Skeletal muscle tissue (tissue), 4 donors: Measurements from ENCODE around the gene C3orf18. TPM values are rescaled to one million over a fixed set of nuclear protein-coding genes. Genes with fewer than 3 reads are reported as not detected.
A peak's percentile ranks its signal among the peaks of the same experiment; 100 is the strongest.

Experiments
- H3K27ac ChIP-seq: one replicate; pipeline ENCODE4 v1.7.0; 2013; ENCODE audit warnings: mild to moderate bottlenecking, low read depth, low read length, inconsistent platforms
- H3K27me3 ChIP-seq, 3 donors: one replicate each; pipeline ENCODE4 v1.7.0; 2013; ENCODE audit warnings: low read length in 3 of 3; ENCODE audit not compliant: control insufficient read depth in 3 of 3, insufficient read depth in 3 of 3
- H3K36me3 ChIP-seq, 3 donors: one replicate each; pipeline ENCODE4 v1.7.0; 2013; ENCODE audit warnings: low read length in 3 of 3; ENCODE audit not compliant: control insufficient read depth in 3 of 3, insufficient read depth in 3 of 3
- H3K4me1 ChIP-seq, 3 donors: one replicate each; pipeline ENCODE4 v1.7.0; 2013; ENCODE audit warnings: low read length in 3 of 3, mild to moderate bottlenecking in 3 of 3; ENCODE audit not compliant: control insufficient read depth in 3 of 3, insufficient read depth in 3 of 3
- H3K4me3 ChIP-seq, 3 donors: one replicate each; pipeline ENCODE4 v1.7.0; 2013; ENCODE audit warnings: low read length in 3 of 3
- H3K9ac ChIP-seq, 3 donors: one replicate each; pipeline ENCODE4 v1.7.0; 2013; ENCODE audit warnings: low read length in 3 of 3, mild to moderate bottlenecking in 3 of 3, moderate library complexity in 2 of 3, low read depth in 1 of 3
- H3K9me3 ChIP-seq, 3 donors: one replicate each; pipeline ENCODE4 v1.7.0; 2013; ENCODE audit warnings: low read length in 3 of 3; ENCODE audit not compliant: control insufficient read depth in 3 of 3
- total RNA-seq: library from RNA; depleted of rRNA; stranded (reverse); fragments of >200 nt; gene quantifications from one replicate; pipeline ENCODE4 v1.2.3, GENCODE V29; 2014
- donor health status: Osteomylitis.

Gene C3orf18
- total RNA-seq, 1 donor from 2014 or later: 11.5 TPM

- Histone ChIP-seq H3K27ac (no peak overlapping the region), H3K4me1 (peaks cover 35 to 45% (median 35%) of the 10 kb centered on the region in 3 donors), H3K27me3 (no peaks in the 10 kb centered on the region), H3K4me3 (no peak overlapping the region), H3K36me3 (no peaks in the 10 kb centered on the region), H3K9me3 (no peaks in the 10 kb centered on the region), H3K9ac (peak overlapping the region in 2 of 3 donors; percentile 20 to 40)
These were observed 25.0 kb upstream of the C3orf18 start for GRCh38 chr3:50592568-50592967.

- Histone ChIP-seq H3K27me3 (no peaks in the 10 kb centered on the region), H3K9me3 (no peaks in the 10 kb centered on the region), H3K4me1 (peaks cover 47 to 58% (median 48%) of the 10 kb centered on the region in 3 donors), H3K4me3 (peak overlapping the region in 1 of 3 donors; percentile 14), H3K9ac (peak overlapping the region in 1 of 3 donors; percentile 25), H3K36me3 (no peaks in the 10 kb centered on the region), H3K27ac (no peak overlapping the region)
These were observed 23.7 kb upstream of the C3orf18 start for GRCh38 chr3:50591196-50591741.

- peaks cover 68 to 78% (median 68%) of the 10 kb centered on the region in 3 donors for H3K4me1 ChIP-seq
- H3K9me3 ChIP-seq: no peaks in the 10 kb centered on the region
- no peak overlapping the region for H3K27ac ChIP-seq
These were observed 21.3 kb upstream of the C3orf18 start for GRCh38 chr3:50588759-50589433.

GRCh38 chr3:50587806-50588758 is 20.5 kb upstream of the C3orf18 start:
- peak overlapping the region; percentile 15 for H3K27ac ChIP-seq
- no peaks in the 10 kb centered on the region for H3K36me3 ChIP-seq
- no peaks in the 10 kb centered on the region for H3K9me3 ChIP-seq
- no peaks in the 10 kb centered on the region for H3K27me3 ChIP-seq
- H3K4me3 ChIP-seq: no peak overlapping the region
- peak overlapping the region in 2 of 3 donors; percentile 40 to 65 for H3K9ac ChIP-seq
- peaks cover 73 to 85% (median 75%) of the 10 kb centered on the region in 3 donors for H3K4me1 ChIP-seq

More at GRCh38 chr3:50588759-50589433, 21.3 kb upstream of the C3orf18 start:
- H3K9ac ChIP-seq: peak overlapping the region in 1 of 3 donors; percentile 33
- no peaks in the 10 kb centered on the region for H3K36me3 ChIP-seq
- H3K27me3 ChIP-seq: no peaks in the 10 kb centered on the region
- H3K4me3 ChIP-seq: no peak overlapping the region

GRCh38 chr3:50587373-50587772 is 19.8 kb upstream of the C3orf18 start:
- Histone ChIP-seq H3K4me3 (peak overlapping the region in 1 of 3 donors; percentile 6), H3K27ac (peak overlapping the region; percentile 15), H3K36me3 (peaks cover 0 to 2% (median 0%) of the 10 kb centered on the region in 3 donors), H3K4me1 (peaks cover 73 to 85% (median 76%) of the 10 kb centered on the region in 3 donors), H3K9me3 (no peaks in the 10 kb centered on the region), H3K9ac (peak overlapping the region in 1 of 3 donors; percentile 40), H3K27me3 (no peaks in the 10 kb centered on the region)

GRCh38 chr3:50586763-50587070 is 19.2 kb upstream of the C3orf18 start:
- peaks cover 0 to 3% (median under 1%) of the 10 kb centered on the region in 3 donors for H3K36me3 ChIP-seq
- no peaks in the 10 kb centered on the region for H3K27me3 ChIP-seq
- no peaks in the 10 kb centered on the region for H3K9me3 ChIP-seq
- H3K27ac ChIP-seq: peak overlapping the region; percentile 15
- H3K4me1 ChIP-seq: peaks cover 73 to 87% (median 79%) of the 10 kb centered on the region in 3 donors
- H3K9ac ChIP-seq: peak overlapping the region in 1 of 3 donors; percentile 57
- H3K4me3 ChIP-seq: no peak overlapping the region

GRCh38 chr3:50585919-50586762 is 18.6 kb upstream of the C3orf18 start:
- Histone ChIP-seq H3K4me1 (peaks cover 76 to 88% (median 80%) of the 10 kb centered on the region in 3 donors), H3K27me3 (no peaks in the 10 kb centered on the region), H3K4me3 (no peak overlapping the region), H3K36me3 (peaks cover 0 to 6% (median 6%) of the 10 kb centered on the region in 3 donors), H3K9ac (peak overlapping the region in 2 of 3 donors; percentile 32 to 57), H3K27ac (no peak overlapping the region), H3K9me3 (no peaks in the 10 kb centered on the region)

GRCh38 chr3:50584391-50584790 is 16.8 kb upstream of the C3orf18 start:
- peak overlapping the region; percentile 88 for H3K27ac ChIP-seq
- H3K4me1 ChIP-seq: peaks cover 68 to 91% (median 76%) of the 10 kb centered on the region in 3 donors

GRCh38 chr3:50583897-50584296 is 16.4 kb upstream of the C3orf18 start:
- H3K4me1 ChIP-seq: peaks cover 68 to 88% (median 73%) of the 10 kb centered on the region in 3 donors
- H3K4me3 ChIP-seq: peak overlapping the region in 1 of 3 donors; percentile 52
- no peaks in the 10 kb centered on the region for H3K27me3 ChIP-seq
- H3K9ac ChIP-seq: peak overlapping the region; percentile 44 to 54 (median 48)
- H3K9me3 ChIP-seq: no peaks in the 10 kb centered on the region
- H3K36me3 ChIP-seq: peaks cover 0 to 20% (median 9%) of the 10 kb centered on the region in 3 donors
- peak overlapping the region; percentile 88 for H3K27ac ChIP-seq

More at GRCh38 chr3:50584391-50584790, 16.8 kb upstream of the C3orf18 start:
- Histone ChIP-seq H3K4me3 (peak overlapping the region in 1 of 3 donors; percentile 10), H3K9ac (peak overlapping the region in 1 of 3 donors; percentile 51), H3K9me3 (no peaks in the 10 kb centered on the region), H3K36me3 (peaks cover 0 to 16% (median 9%) of the 10 kb centered on the region in 3 donors), H3K27me3 (no peaks in the 10 kb centered on the region)
